ENCODE data around the gene SYT15. TPM values are rescaled to one million over a fixed set of nuclear protein-coding genes. Genes with fewer than 3 reads are reported as not detected.
"Not testable (repeated sequence)": the region's sequence is repeated elsewhere in the genome, so short reads cannot be mapped to it uniquely, and the experiment has no call there.

Gene SYT15
- total RNA-seq, 1 experiment from 2014 or later: 0.60 TPM

DNA sequence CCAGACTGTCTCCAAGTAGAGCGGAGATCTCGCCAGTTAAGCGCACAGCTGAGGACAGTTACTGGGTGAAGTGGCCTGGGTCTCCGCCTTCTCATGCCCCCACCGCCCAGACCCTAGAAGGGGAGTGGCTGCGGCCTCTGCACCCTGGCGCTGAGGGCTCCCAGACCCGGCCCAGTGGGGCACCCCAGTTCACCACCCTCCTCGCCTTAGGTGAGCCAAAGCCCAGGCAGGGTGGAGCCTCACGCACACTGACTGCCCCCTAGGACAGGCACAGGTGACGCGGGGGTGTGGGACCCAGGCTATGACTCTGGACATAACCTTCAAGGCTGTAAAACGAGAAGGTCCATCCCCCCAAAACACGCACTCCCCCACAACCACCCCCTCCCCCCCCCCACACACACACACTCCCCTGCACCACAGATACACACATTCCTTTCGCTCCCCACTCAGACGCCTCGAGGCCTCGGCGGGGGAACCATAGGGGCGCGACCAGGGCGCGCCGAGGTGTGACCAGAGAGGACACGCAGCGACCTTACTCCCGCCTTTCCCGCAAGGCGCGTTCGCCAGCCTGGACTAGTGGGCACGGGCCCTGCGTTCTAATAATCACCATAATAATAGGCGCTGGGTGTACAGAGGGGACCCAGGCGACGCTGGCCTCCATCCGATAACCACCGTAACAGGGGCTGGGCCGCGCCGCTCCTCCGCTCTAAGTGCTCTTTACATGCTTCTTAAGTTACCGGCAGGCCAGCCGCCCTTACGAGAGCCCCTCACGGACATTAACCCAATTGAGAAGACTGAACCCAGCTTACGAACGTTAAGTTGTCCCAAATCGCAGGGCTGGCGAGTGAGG is 1.1 kb upstream of the SYT15 start:
- not testable (repeated sequence) for H2AFZ ChIP-seq (ENCODE audit: low read length); H3K9me3 ChIP-seq (ENCODE audit: low read length); H3K9ac ChIP-seq (ENCODE audit: low read length); H3K79me2 ChIP-seq (ENCODE audit: low read length); H3K4me2 ChIP-seq (ENCODE audit: low read depth, low read length, poor library complexity, severe bottlenecking); H3K36me3 ChIP-seq (ENCODE audit: insufficient read depth, low read length); H3K27ac ChIP-seq (ENCODE audit: low read length); H3K4me1 ChIP-seq (ENCODE audit: low read length); H3K9me2 ChIP-seq (replicated peaks; ENCODE audit: insufficient read depth, low read length); H3K4me3 ChIP-seq (ENCODE audit: low read length); DNase-seq; H3K27me3 ChIP-seq (ENCODE audit: low read length); H4K20me1 ChIP-seq (ENCODE audit: insufficient read depth, low read depth, low read length)

DNA sequence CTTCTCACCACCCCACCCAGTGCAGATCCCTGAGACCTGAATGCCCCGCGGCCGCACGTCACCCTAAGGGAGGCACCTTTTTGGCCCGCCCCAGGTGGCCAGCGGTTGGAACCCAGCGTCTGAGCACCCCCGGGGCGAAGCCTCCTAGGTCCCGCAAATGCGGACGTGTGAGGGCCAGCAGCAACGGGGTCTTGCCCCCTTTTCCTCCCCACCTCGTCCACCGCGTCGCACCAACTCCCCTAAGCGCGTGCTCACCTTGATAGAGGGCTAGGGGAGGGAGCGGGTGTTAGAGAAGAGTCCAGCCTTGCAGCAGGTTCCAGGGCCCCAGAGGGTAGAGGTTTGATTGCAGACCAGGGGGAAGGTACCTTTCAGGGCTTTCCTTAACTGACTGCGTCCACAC is 450 bp downstream of the SYT15 start:
- not testable (repeated sequence) for H3K79me2 ChIP-seq (ENCODE audit: low read length); H2AFZ ChIP-seq (ENCODE audit: low read length); H3K4me3 ChIP-seq (ENCODE audit: low read length); H3K9ac ChIP-seq (ENCODE audit: low read length); H3K9me2 ChIP-seq (replicated peaks; ENCODE audit: insufficient read depth, low read length); H3K27ac ChIP-seq (ENCODE audit: low read length); H3K4me2 ChIP-seq (ENCODE audit: low read depth, low read length, poor library complexity, severe bottlenecking); H3K9me3 ChIP-seq (ENCODE audit: low read length); H3K36me3 ChIP-seq (ENCODE audit: insufficient read depth, low read length); H3K4me1 ChIP-seq (ENCODE audit: low read length); H3K27me3 ChIP-seq (ENCODE audit: low read length); H4K20me1 ChIP-seq (ENCODE audit: insufficient read depth, low read depth, low read length); DNase-seq

DNA sequence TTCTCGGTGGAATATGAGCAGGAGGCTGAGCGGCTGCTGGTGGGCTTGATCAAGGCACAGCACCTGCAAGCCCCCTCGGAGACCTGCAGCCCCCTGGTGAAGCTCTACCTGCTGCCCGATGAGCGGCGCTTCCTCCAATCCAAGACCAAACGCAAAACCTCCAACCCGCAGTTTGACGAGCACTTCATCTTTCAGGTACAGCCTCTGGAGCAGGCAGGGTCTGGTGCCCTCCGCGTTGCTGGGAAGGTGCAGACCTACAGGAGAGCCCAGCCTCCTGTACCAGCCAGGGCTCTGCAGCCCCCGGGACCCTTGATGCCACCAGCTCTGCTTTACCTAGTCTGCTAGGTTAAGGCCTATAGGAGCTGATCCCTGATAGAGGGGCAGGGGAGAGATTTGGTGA is 3.1 kb downstream of the SYT15 start:
- H3K4me2 ChIP-seq (ENCODE audit: low read depth, low read length, poor library complexity, severe bottlenecking); H3K9me3 ChIP-seq (ENCODE audit: low read length); H3K9ac ChIP-seq (ENCODE audit: low read length); H3K4me1 ChIP-seq (ENCODE audit: low read length); H2AFZ ChIP-seq (ENCODE audit: low read length); H3K27ac ChIP-seq (ENCODE audit: low read length); H3K27me3 ChIP-seq (ENCODE audit: low read length); DNase-seq; H4K20me1 ChIP-seq (ENCODE audit: insufficient read depth, low read depth, low read length); H3K9me2 ChIP-seq (replicated peaks; ENCODE audit: insufficient read depth, low read length); H3K79me2 ChIP-seq (ENCODE audit: low read length); H3K36me3 ChIP-seq (ENCODE audit: insufficient read depth, low read length); H3K4me3 ChIP-seq (ENCODE audit: low read length): not testable (repeated sequence)

DNA sequence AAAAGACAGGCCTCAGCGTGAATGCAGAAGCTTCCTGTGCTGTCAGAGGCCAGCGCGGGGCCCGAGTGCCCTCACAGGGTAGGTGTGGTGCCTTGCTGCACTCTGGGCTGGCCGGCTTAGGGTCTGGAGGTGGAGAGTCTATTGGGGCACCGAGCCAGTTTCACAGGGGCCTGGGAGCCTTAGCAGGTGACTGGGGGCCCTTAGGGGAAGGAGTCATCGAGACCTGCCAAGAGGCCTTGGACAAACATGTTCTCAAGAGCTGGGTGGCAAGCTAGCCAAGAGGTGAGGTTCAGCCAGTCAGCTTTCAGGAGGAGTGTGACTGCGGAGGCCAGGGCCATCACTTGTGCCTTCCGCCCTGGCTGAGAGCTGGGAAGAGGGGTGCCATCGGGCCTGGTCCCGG is 3.6 kb downstream of the SYT15 start:
- not testable (repeated sequence) for H3K27ac ChIP-seq (ENCODE audit: low read length); H3K27me3 ChIP-seq (ENCODE audit: low read length); H3K4me2 ChIP-seq (ENCODE audit: low read depth, low read length, poor library complexity, severe bottlenecking); H3K4me1 ChIP-seq (ENCODE audit: low read length); H3K4me3 ChIP-seq (ENCODE audit: low read length); H3K9me2 ChIP-seq (replicated peaks; ENCODE audit: insufficient read depth, low read length); H4K20me1 ChIP-seq (ENCODE audit: insufficient read depth, low read depth, low read length); H3K9ac ChIP-seq (ENCODE audit: low read length); H2AFZ ChIP-seq (ENCODE audit: low read length); DNase-seq; H3K9me3 ChIP-seq (ENCODE audit: low read length); H3K36me3 ChIP-seq (ENCODE audit: insufficient read depth, low read length); H3K79me2 ChIP-seq (ENCODE audit: low read length)

DNA sequence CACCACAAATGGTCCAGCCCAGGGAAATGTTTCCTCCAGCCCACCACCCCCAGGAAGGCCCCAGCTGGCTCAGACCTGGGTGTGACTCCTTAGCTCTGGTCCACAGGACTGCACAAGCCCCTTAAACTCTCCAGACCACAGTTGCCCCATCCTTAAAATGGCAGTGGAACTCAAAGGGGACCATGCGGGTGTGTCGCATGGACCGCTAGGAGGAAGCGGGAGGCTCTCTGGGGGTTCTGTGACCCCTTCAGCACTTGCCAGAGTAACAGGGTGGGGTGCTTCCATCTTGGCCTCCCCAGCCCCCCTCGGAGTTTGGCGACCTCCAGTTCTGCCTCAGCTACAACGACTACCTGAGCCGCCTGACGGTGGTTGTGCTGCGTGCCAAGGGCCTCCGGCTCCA is 5.3 kb downstream of the SYT15 start:
- H3K9me2 ChIP-seq (replicated peaks; ENCODE audit: insufficient read depth, low read length); H3K4me1 ChIP-seq (ENCODE audit: low read length); H3K4me3 ChIP-seq (ENCODE audit: low read length); H3K36me3 ChIP-seq (ENCODE audit: insufficient read depth, low read length); H3K79me2 ChIP-seq (ENCODE audit: low read length); H3K27me3 ChIP-seq (ENCODE audit: low read length); H3K9me3 ChIP-seq (ENCODE audit: low read length); H2AFZ ChIP-seq (ENCODE audit: low read length); H3K4me2 ChIP-seq (ENCODE audit: low read depth, low read length, poor library complexity, severe bottlenecking); H4K20me1 ChIP-seq (ENCODE audit: insufficient read depth, low read depth, low read length); DNase-seq; H3K27ac ChIP-seq (ENCODE audit: low read length); H3K9ac ChIP-seq (ENCODE audit: low read length): not testable (repeated sequence)

DNA sequence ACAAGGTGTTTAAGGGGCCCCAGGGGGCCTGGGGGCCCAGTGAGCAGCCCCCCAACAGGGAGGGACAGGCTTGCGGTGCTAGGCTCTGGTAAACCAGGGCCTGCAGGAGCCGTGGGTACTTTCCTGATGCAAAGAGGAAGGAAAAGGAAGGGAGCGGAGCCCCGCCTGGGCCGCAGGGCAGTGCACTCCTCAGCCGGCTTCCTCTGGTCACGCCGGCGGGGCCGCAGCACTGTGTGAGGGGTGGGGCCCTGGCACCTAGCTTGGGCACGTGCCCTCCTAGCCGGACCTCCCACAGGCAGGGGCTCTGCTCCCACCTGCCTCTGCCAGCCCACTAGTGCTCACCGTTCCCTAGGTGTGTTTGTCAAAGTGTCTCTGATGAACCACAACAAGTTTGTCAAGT is 6.3 kb downstream of the SYT15 start:
- not testable (repeated sequence) for H3K9me2 ChIP-seq (replicated peaks; ENCODE audit: insufficient read depth, low read length); H3K27ac ChIP-seq (ENCODE audit: low read length); H3K79me2 ChIP-seq (ENCODE audit: low read length); H3K9me3 ChIP-seq (ENCODE audit: low read length); H3K4me3 ChIP-seq (ENCODE audit: low read length); H3K27me3 ChIP-seq (ENCODE audit: low read length); H3K9ac ChIP-seq (ENCODE audit: low read length); H4K20me1 ChIP-seq (ENCODE audit: insufficient read depth, low read depth, low read length); H3K4me2 ChIP-seq (ENCODE audit: low read depth, low read length, poor library complexity, severe bottlenecking); H2AFZ ChIP-seq (ENCODE audit: low read length); H3K4me1 ChIP-seq (ENCODE audit: low read length); DNase-seq; H3K36me3 ChIP-seq (ENCODE audit: insufficient read depth, low read length)

DNA sequence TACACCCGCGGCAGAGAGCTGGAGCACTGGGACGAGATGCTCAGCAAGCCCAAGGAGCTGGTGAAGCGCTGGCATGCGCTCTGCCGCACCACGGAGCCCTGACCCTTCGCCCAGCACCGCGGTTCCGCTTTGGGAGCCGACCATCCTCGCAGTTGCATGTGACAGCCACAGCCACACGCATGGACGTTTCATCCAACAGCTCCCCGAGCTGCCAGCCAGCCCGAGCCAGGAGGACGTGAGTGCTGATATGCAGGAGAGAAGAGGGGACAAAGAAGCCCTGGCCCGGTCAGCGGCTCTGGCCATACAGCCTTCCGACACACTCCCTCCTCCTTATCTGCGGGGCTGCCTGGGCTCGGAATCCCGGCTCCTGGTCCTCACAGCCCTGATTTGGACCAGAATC is 8.6 kb downstream of the SYT15 start:
- not testable (repeated sequence) for H2AFZ ChIP-seq (ENCODE audit: low read length); H3K4me1 ChIP-seq (ENCODE audit: low read length); H3K36me3 ChIP-seq (ENCODE audit: insufficient read depth, low read length); DNase-seq; H3K4me2 ChIP-seq (ENCODE audit: low read depth, low read length, poor library complexity, severe bottlenecking); H3K4me3 ChIP-seq (ENCODE audit: low read length); H3K9me3 ChIP-seq (ENCODE audit: low read length); H3K9me2 ChIP-seq (replicated peaks; ENCODE audit: insufficient read depth, low read length); H3K27ac ChIP-seq (ENCODE audit: low read length); H3K9ac ChIP-seq (ENCODE audit: low read length); H3K79me2 ChIP-seq (ENCODE audit: low read length); H3K27me3 ChIP-seq (ENCODE audit: low read length); H4K20me1 ChIP-seq (ENCODE audit: insufficient read depth, low read depth, low read length)

DNA sequence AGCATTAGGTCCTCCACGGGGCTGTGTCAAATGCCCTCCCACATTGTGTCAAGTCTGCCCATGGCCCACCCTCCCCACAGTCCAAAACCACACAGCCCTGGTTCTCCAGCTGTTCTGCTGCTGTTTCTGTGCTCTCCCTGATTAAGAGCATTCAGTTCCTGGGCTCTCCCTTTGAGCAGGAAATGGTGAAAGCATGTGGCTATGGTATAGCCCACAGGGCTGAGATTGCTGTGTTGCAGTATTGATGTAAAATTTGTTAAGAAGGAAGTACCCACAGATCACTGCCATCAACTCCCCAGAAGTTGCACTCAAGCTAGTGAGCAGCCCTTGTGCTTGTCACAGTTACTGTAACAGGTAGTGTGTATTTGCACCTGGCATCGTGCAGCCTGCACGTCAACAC is 9.3 kb downstream of the SYT15 start:
- H4K20me1 ChIP-seq (ENCODE audit: insufficient read depth, low read depth, low read length); H3K4me3 ChIP-seq (ENCODE audit: low read length); H3K79me2 ChIP-seq (ENCODE audit: low read length); H3K4me1 ChIP-seq (ENCODE audit: low read length); H3K9me2 ChIP-seq (replicated peaks; ENCODE audit: insufficient read depth, low read length); H3K9ac ChIP-seq (ENCODE audit: low read length); H3K4me2 ChIP-seq (ENCODE audit: low read depth, low read length, poor library complexity, severe bottlenecking); H3K27me3 ChIP-seq (ENCODE audit: low read length); H2AFZ ChIP-seq (ENCODE audit: low read length); H3K9me3 ChIP-seq (ENCODE audit: low read length); H3K36me3 ChIP-seq (ENCODE audit: insufficient read depth, low read length); DNase-seq; H3K27ac ChIP-seq (ENCODE audit: low read length): not testable (repeated sequence)

DNA sequence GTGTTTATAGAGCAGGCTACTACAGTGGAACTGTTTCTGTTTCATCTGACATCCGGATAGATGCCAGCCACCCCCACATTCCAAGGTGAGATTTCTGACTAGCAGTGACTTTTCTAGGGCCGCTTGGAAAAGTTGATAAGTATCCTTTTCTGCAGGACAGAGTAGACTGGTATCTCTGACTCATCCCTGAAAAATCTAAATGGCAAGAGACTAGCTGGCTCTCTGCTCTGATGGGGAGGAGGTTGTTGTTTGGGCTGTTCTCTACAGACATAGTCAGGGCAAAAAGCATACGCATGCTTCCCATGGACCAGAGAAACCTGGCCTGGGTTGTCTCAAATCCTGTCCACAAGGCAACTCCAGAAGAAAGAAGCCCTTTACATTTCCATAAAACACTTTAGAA is 10.7 kb downstream of the SYT15 start:
- not testable (repeated sequence) for H3K9me3 ChIP-seq (ENCODE audit: low read length)

More for the DNA sequence above, 10.7 kb downstream of the SYT15 start:
- not testable (repeated sequence) for H2AFZ ChIP-seq (ENCODE audit: low read length); H3K9ac ChIP-seq (ENCODE audit: low read length); H3K4me3 ChIP-seq (ENCODE audit: low read length); H3K27ac ChIP-seq (ENCODE audit: low read length); H3K9me2 ChIP-seq (replicated peaks; ENCODE audit: insufficient read depth, low read length); DNase-seq; H3K27me3 ChIP-seq (ENCODE audit: low read length); H3K79me2 ChIP-seq (ENCODE audit: low read length); H3K4me1 ChIP-seq (ENCODE audit: low read length); H3K36me3 ChIP-seq (ENCODE audit: insufficient read depth, low read length); H4K20me1 ChIP-seq (ENCODE audit: insufficient read depth, low read depth, low read length); H3K4me2 ChIP-seq (ENCODE audit: low read depth, low read length, poor library complexity, severe bottlenecking)

Measured in Karpas-422 (cell line).